ENCODE data around the gene GTF2IRD1.
"Not testable (repeated sequence)": the region's sequence is repeated elsewhere in the genome, so short reads cannot be mapped to it uniquely, and the experiment has no call there.

Gene GTF2IRD1

GRCh38 chr7:74525881-74526280 lies 72.2 kb downstream of the GTF2IRD1 start:
- no peak for DNase-seq
- Mint-ChIP-seq H3K27ac (no peak overlapping the region), H3K36me3 (ENCODE audit: low read depth) (peaks cover 68% of the 10 kb centered on the region), H3K4me3 (no peak overlapping the region), H3K4me1 (no peaks in the 10 kb centered on the region), H3K9me3 (peaks cover 6% of the 10 kb centered on the region), H3K27me3 (ENCODE audit: low read depth, poor library complexity) (peaks cover 3% of the 10 kb centered on the region)
- no peak for TF ChIP-seq CTCF (IDR thresholded peaks at IDR 0.05)

GRCh38 chr7:74526780-74527179 lies 73.1 kb downstream of the GTF2IRD1 start:
- Mint-ChIP-seq H3K27ac (peak overlapping the region; percentile 66), H3K27me3 (ENCODE audit: low read depth, poor library complexity) (no peaks in the 10 kb centered on the region), H3K4me1 (no peaks in the 10 kb centered on the region), H3K9me3 (no peaks in the 10 kb centered on the region), H3K36me3 (ENCODE audit: low read depth) (peaks cover 63% of the 10 kb centered on the region), H3K4me3 (no peak overlapping the region)
- no peak for TF ChIP-seq CTCF (IDR thresholded peaks at IDR 0.05)
- no peak for DNase-seq

- no peak overlapping the region for H3K4me3 Mint-ChIP-seq
- H3K4me1 Mint-ChIP-seq, result no peaks in the 10 kb centered on the region
- no peak for DNase-seq
- no peak overlapping the region for H3K27ac Mint-ChIP-seq
- peaks cover 63% of the 10 kb centered on the region for H3K36me3 Mint-ChIP-seq (ENCODE audit: low read depth)
- no peaks in the 10 kb centered on the region for H3K9me3 Mint-ChIP-seq
- TF ChIP-seq CTCF (IDR thresholded peaks at IDR 0.05), result no peak
- no peaks in the 10 kb centered on the region for H3K27me3 Mint-ChIP-seq (ENCODE audit: low read depth, poor library complexity)
These were observed 74.1 kb downstream of the GTF2IRD1 start for GRCh38 chr7:74527842-74528241.

- Mint-ChIP-seq H3K36me3 (ENCODE audit: low read depth) (peaks cover 67% of the 10 kb centered on the region), H3K27ac (peak overlapping the region; percentile 57)
- not testable (repeated sequence) for H3K4me1 Mint-ChIP-seq; H3K27me3 Mint-ChIP-seq (ENCODE audit: low read depth, poor library complexity); H3K4me3 Mint-ChIP-seq; DNase-seq; H3K9me3 Mint-ChIP-seq
These were observed 75.1 kb downstream of the GTF2IRD1 start for GRCh38 chr7:74528773-74529172.

- DNase-seq, result no peak
- Mint-ChIP-seq H3K27ac (peak overlapping the region; percentile 78), H3K9me3 (no peaks in the 10 kb centered on the region), H3K4me1 (no peaks in the 10 kb centered on the region), H3K4me3 (no peak overlapping the region), H3K36me3 (ENCODE audit: low read depth) (peaks cover 41% of the 10 kb centered on the region), H3K27me3 (ENCODE audit: low read depth, poor library complexity) (no peaks in the 10 kb centered on the region)
- no peak for TF ChIP-seq CTCF (IDR thresholded peaks at IDR 0.05)
These were observed 82.2 kb downstream of the GTF2IRD1 start for GRCh38 chr7:74535951-74536356.

GRCh38 chr7:74541937-74542336 lies 88.2 kb downstream of the GTF2IRD1 start:
- H3K4me3 Mint-ChIP-seq; DNase-seq; H3K27ac Mint-ChIP-seq; H3K9me3 Mint-ChIP-seq; H3K4me1 Mint-ChIP-seq; H3K27me3 Mint-ChIP-seq (ENCODE audit: low read depth, poor library complexity): not testable (repeated sequence)
- peaks cover 66% of the 10 kb centered on the region for H3K36me3 Mint-ChIP-seq (ENCODE audit: low read depth)

- no peaks in the 10 kb centered on the region for H3K9me3 Mint-ChIP-seq
- H3K27me3 Mint-ChIP-seq (ENCODE audit: low read depth, poor library complexity), result no peaks in the 10 kb centered on the region
- peaks cover 67% of the 10 kb centered on the region for H3K36me3 Mint-ChIP-seq (ENCODE audit: low read depth)
- TF ChIP-seq CTCF (IDR thresholded peaks at IDR 0.05), result no peak
- no peak overlapping the region for H3K4me3 Mint-ChIP-seq
- DNase-seq, result no peak
- no peak overlapping the region for H3K27ac Mint-ChIP-seq
- peaks cover 9% of the 10 kb centered on the region for H3K4me1 Mint-ChIP-seq
These were observed 88.9 kb downstream of the GTF2IRD1 start for GRCh38 chr7:74542558-74543117.

All from nephron progenitor cell (in vitro differentiated cells).